Medulla oblongata (tissue), 1 donor: ENCODE measurements around the gene PI16.
"Not testable (repeated sequence)": the region's sequence is repeated elsewhere in the genome, so short reads cannot be mapped to it uniquely, and the experiment has no call there.

Experiments
- DNase-seq: peaks from one replicate; pipeline ENCODE4 v3.0.0-alpha.2; 2015; ENCODE audit errors: extremely low spot score

The PI16 gene

DNA sequence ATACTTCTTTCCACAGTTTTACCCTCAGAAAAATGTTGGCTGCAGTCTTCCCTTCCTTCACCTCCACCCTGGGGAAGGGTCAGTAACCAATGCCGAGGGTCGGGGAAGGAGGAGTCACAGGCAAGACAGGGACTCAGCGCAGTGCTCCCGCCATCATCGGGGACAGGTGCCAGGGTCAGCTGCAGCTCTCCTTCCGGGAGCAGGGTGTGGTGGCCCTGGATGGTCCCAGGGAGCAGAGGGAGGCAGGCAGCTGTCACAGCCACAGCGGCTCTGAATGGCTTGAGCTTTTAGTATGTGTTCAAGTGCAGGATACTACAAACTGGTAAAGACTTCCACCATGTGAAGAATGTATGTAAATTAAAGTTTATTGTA is 26.0 kb upstream of the PI16 start:
- no peak for DNase-seq

GRCh38 chr6:36929152-36929551 is 25.4 kb upstream of the PI16 start:
- DNase-seq: no peak

DNA sequence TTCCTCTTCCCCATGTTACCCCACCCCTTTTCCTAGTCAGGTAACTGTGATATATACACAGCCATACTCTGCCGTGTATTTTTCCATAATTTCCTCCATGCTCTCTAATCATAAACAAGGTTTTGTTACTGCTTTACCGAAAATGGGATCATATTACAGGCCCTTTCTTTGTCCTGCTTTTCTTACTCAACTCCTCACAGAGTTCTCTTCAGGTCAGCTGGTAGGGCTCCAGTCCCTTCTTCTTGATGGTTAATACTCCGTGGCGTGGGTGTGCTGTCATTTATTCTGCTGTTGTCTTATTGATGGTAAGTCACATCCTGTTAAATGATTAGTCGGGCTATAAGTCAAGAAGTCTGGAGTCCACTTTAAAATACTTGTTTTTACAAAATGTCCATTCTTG is 24.9 kb upstream of the PI16 start:
- DNase-seq: no peak

- no peak for DNase-seq
These were observed 24.1 kb upstream of the PI16 start for GRCh38 chr6:36930483-36930882.

DNA sequence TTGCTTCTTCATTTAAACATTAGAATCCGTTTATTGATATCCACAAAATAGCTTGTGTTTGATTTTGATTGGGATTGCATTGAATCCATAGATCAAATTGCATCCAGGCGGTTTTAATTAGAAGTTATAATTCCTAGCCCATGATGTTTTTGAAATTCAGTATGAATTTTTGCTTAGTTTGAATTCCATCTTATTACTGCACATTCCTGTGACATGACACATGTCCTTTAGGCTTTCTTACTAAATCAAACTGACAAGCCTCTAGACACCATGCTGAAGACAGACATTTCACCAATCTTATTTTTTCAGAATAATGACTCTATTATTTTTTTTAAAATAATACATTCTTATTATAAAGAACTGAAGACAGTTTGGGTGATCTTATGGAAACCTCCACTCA is 21.4 kb upstream of the PI16 start:
- no peak for DNase-seq

DNA sequence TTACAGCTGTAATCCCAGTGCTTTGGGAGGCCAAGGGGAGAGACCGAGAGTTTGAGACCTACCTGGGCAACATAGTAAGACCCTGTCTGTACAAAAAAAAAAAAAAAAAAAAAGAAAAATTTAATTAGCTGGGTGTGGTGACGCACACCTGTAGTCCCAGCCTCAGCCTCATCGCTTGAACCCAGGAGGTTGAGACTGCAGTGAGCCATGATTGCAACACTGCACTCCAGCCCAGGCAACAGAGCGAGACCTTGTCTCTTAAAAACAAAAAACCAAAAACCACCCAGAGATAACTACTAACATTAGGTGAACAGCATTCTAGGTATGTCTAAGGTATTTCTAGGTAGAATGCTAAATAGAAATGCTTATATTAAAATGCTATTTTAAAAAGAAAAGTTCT is 21.0 kb upstream of the PI16 start:
- DNase-seq: no peak

DNA sequence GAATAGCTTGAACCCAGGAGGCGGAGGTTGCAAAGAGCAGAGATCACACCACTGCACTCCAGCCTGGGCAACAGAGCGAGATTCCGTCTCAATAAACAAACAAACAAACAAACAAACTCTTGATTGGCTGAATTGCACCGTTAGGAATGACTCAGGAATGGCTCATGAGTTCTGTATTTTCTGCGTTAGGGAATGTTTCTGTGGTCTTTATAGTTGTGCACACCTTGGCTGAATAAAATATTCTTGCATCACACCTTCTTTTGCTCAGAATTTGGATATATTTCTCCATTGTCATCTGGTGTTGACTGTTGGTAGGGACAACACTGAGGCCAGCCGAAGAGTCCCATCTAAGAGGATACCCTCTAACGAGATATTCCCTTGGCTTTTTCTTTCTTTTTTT is 19.6 kb upstream of the PI16 start:
- no peak for DNase-seq

DNA sequence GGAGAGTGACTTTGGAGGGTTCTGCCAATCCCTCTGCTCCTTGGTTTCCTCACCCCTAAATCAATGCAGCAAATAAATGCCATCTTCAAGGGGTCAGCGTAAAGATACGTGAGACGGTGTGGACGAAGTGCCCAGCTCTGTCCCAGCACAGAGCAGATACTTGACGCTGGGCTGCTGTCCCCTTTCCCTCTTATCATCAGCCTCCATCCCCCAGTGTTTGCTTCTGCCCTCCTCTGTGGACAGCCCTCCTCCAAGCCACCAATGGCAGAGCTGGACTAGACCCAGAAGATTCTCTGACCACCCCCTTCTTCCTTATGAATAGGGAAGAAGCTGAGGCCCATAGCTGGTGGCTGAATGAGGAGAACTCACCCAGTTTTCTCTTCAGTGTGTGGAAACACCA is 17.7 kb upstream of the PI16 start:
- DNase-seq: no peak

- no peak for DNase-seq
These were observed 16.6 kb upstream of the PI16 start for GRCh38 chr6:36937896-36938295.

DNA sequence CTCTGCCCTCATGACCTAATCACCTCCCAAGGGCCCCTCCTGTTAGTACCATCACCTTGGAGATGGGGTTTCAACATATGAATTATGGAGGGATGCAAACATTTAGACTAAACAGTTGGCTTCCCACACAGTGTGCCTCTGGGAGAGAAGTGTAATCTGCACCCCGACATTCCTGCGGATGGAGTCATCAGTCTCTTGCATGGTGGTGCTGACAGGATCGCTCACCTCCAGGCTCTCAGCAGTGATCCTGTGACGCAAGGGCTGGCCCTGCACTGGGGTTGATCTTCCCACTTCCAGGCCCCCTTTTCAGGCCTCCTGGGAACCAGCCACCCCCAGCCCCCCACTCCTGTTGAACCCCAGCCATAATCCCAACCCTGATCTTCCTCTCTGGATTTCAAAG is 16.0 kb upstream of the PI16 start:
- no peak for DNase-seq

DNA sequence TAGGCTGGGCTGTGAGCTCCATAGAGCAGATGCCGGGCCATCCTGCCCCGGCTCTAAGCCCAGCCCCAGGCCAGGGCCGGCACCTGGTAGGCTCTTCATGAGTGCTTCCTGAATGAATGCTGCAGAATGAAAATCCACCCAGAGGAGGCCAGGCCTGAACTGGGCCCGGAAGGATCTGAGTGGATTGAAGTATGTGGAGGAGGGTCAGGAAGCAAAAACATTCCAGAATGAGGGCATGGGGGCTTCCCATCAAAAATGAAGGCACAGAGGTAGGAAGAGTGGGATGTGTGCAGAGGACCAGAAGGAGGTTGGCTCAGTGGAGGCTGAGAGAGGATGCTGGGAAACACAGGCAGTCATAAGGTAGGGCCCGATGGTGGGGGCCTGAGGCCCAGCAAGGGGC is 15.5 kb upstream of the PI16 start:
- not testable (repeated sequence) for DNase-seq

DNA sequence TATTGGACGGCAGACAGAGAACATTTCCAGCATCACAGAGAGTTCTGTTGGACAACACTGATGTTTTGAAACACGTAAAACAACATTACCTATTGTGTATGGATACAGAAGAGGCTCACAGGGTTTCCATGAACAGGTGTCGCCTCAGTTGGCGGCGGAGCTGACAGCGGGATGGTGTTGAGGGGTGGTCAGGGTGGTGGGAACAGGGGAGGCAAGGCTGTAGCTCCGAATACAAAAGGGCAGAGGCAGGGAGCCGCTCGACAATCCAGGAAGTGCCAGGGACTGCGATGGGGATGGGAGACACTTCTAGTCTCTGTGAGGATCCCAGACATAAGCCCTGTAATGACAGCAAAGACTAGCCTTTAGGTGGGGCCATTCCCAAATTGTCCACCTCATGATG is 14.5 kb upstream of the PI16 start:
- no peak for DNase-seq

- DNase-seq: not testable (repeated sequence)
These were observed 13.0 kb upstream of the PI16 start for GRCh38 chr6:36941561-36941960.

DNA sequence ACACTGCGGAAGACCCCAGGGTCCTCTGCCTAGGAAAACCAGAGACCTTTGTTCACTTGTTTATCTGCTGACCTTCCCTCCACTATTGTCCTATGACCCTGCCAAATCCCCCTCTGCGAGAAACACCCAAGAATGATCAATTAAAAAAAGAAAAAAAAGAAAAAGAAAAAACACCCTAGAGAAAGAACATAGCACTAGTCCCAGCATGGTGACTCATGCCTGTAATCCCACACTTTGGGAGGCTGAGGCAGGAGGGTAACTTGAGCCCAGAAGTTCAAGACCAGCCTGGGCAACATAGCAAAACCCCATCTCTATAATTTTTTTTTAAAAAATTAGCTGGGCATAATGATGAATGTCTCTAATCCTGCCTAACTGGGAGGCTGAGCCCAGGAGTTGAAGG is 12.2 kb upstream of the PI16 start:
- DNase-seq: not testable (repeated sequence)

GRCh38 chr6:36944650-36945049 is 9.9 kb upstream of the PI16 start:
- no peak for DNase-seq

DNA sequence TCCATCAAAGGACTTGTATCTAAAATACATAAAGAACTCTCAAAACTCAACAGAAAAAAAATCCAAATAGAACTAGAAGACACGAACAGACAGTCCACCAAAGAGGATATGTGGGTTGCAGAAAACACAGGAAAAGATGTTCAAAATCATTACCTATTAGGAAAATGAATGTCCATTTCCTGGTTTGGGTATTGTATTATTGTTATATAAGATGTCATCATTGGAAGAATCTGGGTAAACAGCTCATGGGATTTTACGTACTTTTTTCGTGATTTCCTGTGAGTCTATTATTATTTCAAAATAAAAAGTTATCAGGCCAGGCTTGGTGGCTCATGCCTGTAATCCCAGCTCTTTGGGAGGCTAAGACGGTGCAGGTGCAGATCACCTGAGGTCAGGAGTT is 9.2 kb upstream of the PI16 start:
- no peak for DNase-seq

- DNase-seq: no peak
These were observed 8.0 kb upstream of the PI16 start for GRCh38 chr6:36946526-36946925.

DNA sequence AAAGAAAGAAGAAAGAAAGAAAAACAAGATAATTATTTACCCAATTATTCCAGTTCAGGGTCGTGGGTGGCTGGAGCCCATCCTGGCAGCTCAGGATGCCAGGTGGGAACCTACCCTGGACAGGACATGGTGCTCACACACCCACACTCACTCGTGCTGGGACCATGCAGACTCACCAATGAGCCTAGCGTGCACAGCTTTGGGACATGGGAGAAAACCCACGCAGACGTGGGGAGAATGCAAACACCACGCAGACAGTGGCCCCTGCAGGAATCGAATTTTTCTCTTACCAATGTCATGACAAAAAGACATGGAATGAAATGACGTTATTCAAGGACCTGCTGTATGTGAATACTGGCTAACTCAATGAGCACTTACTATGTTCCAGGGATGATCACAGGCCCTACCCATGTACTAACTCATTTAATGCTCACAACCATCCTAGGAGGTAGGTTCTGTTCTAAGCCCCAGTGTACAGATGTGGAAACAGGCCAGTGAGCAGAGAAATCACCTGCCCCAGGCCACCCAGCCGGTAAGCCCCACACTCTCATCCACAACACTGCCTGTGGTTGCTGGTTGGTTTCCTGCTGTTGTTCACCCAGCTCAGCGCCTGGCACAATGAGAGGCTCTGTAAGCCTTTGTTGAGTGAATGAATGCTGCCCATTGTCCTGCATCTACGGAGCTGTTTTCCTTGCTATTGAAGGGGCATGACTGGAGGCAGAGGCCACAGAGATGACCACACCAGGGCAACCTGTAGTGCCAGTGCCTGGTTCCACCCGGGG is 6.8 kb upstream of the PI16 start:
- peak; percentile 96 for DNase-seq

DNA sequence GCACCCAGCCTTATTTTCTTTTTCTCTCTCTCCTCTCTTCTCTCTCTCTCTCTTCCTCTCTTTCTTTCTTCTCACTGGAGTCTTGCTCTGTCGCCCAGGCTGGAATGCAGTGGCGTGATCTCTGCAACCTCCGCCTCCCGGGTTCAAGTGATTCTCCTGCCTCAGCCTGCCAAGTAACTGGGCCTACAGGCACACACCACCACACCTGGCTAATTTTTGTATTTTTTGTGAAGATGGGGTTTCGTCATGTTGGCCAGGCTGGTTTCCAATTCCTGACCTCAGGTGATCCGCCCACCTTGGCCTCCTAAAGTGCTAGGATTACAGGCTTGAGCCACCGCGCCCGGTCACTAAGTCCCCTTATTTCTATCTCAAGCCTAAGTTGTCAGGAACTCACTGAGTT is 5.5 kb upstream of the PI16 start:
- DNase-seq: not testable (repeated sequence)

GRCh38 chr6:36949636-36950035 is 4.9 kb upstream of the PI16 start:
- no peak for DNase-seq

DNA sequence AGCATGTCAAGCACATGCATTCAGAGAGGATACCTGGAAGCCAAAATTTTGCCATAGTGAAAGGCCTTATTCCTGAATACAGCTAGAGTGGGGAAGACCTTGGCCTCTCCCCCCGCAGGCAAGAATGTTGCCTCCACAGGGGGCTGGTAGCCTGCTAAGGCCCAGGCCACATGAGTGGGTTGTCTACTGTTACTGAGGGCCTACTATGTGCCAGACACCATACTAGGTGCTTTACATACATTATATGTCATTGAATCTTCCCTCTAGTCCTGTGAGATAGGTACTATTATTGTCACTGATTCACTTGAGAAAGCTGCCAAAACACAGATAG is 642 bp upstream of the PI16 start:
- DNase-seq: no peak

- no peak for DNase-seq
These were observed 598 bp downstream of the PI16 start for GRCh38 chr6:36955136-36955535.

DNA sequence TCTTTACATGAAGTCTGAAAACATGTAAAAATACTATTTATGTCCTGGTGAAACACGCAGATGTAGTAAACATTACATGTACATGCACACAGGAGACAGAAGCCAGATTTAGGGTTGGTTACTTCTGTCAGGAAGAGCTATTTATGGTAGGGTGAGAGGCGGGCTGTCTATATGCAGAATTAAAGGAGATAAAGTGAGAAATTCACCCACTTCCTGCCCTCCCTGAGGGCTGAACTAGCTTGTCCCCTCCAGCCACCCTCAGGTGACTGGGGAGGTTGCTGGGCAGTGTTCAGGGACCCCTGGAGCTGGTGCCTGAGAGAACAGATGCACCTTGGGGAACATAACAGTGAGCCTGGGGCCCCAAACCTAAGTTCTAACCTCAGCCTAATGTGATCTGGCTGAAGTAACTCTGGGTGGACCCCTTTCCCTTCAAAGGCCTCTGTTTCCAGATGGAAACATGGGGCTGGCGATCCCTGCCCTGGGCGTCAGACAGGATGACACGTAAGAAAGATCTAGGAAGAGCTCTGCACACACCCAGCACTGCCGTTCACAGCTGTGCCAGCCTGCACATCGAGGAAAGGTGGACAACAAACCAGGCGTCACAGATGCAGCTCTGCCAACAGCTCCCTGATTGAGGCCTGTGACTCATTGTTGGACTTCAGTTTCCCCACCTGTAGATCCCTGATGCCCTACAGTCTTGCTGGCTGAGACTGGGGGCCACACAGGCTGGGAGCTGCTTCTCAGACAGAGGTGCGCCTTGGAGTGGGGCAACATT is 1.3 kb downstream of the PI16 start:
- DNase-seq: no peak

- DNase-seq: no peak
These were observed 1.9 kb downstream of the PI16 start for GRCh38 chr6:36956446-36956820.
